Measurements from ENCODE around the gene RAB20. TPM values are rescaled to one million over a fixed set of nuclear protein-coding genes. Genes with fewer than 3 reads are reported as not detected.

Gene RAB20
- total and polyA plus RNA-seq, 2 donors (not counting 1 experiment from before 2014, with no cell fraction given) = 2.4 to 4.6 TPM

DNA sequence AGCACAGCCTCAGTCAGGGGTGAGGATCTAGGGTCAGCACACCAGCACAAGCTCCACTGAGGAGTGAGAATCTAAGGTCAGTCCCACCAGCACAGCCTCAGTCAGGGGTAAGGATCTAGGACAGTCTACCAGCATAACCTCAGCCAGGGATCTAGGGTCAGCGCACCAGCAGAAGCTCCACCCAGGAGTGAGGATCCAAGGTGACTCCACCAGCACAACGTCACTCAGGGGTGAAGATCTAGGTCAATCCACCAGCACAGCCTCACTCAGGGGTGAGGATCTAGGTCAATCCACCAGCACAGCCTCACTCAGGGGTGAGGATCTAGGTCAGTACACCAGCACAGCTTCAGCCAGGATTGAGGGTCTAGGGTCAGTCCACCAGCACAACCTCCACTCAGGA lies 64.5 kb downstream of the RAB20 start:
- H3K4me1 Mint-ChIP-seq = no peaks in the 10 kb centered on the region
- Histone ChIP-seq H3K27me3 (replicated peaks in 1 of 4; ENCODE audit: control extremely low read depth in 1 of 4, control insufficient read depth in 3 of 4, insufficient read depth in 4 of 4, low read length in 3 of 4) (peaks cover 0 to 4% (median 0%) of the 10 kb centered on the region in 4 experiments), H3K9ac (ENCODE audit: low read length) (no peak overlapping the region), H3K79me2 (ENCODE audit: control insufficient read depth, insufficient read depth, low read length) (no peaks in the 10 kb centered on the region), H3K4me3 (ENCODE audit: control extremely low read depth in 1 of 5, extremely low read depth in 1 of 5, insufficient read depth in 1 of 5, low read depth in 2 of 5, low read length in 4 of 5) (no peak overlapping the region), H3K27ac (ENCODE audit: low read length in 2 of 2) (no peak overlapping the region), H4K20me1 (ENCODE audit: control insufficient read depth, insufficient read depth, low read length, poor library complexity, severe bottlenecking) (no peaks in the 10 kb centered on the region), H3K36me3 (replicated peaks in 1 of 2; ENCODE audit: control extremely low read depth in 1 of 2, control insufficient read depth in 1 of 2, extremely low read depth in 1 of 2, insufficient read depth in 2 of 2, low read length in 1 of 2) (no peaks in the 10 kb centered on the region), H3K4me1 (ENCODE audit: control insufficient read depth in 2 of 2, insufficient read depth in 2 of 2, low read length in 2 of 2) (peaks cover 0 to 4% of the 10 kb centered on the region in 2 donors), H3K9me3 (ENCODE audit: control extremely low read depth in 1 of 3, control insufficient read depth in 2 of 3, insufficient read depth in 1 of 3, low read length in 2 of 3) (peaks cover 1 to 10% (median 3%) of the 10 kb centered on the region in 3 donors), H3K4me2 (replicated peaks; ENCODE audit: low read depth, low read length, poor library complexity, severe bottlenecking) (no peak overlapping the region), H2AFZ (ENCODE audit: insufficient read depth, low read depth, low read length, poor library complexity, severe bottlenecking) (no peak overlapping the region)
- ATAC-seq (ENCODE audit: low read depth) (no peak), DNase-seq (no peak)
- no peak overlapping the region for H3K27ac Mint-ChIP-seq
- ChIA-PET CTCF (no interaction called here), POLR2A (no interaction called here)
- intact Hi-C loops (cut with micrococcal nuclease) = no loop called here
- WGBS (ENCODE audit: insufficient coverage) = 86% methylated on average over 2 of the region's 2 CpGs
- TF ChIP-seq, protein P1, sequence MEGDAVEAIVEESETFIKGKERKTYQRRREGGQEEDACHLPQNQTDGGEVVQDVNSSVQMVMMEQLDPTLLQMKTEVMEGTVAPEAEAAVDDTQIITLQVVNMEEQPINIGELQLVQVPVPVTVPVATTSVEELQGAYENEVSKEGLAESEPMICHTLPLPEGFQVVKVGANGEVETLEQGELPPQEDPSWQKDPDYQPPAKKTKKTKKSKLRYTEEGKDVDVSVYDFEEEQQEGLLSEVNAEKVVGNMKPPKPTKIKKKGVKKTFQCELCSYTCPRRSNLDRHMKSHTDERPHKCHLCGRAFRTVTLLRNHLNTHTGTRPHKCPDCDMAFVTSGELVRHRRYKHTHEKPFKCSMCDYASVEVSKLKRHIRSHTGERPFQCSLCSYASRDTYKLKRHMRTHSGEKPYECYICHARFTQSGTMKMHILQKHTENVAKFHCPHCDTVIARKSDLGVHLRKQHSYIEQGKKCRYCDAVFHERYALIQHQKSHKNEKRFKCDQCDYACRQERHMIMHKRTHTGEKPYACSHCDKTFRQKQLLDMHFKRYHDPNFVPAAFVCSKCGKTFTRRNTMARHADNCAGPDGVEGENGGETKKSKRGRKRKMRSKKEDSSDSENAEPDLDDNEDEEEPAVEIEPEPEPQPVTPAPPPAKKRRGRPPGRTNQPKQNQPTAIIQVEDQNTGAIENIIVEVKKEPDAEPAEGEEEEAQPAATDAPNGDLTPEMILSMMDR (IDR thresholded peaks at IDR 0.05) = no peak
- TF ChIP-seq EZH2 (IDR thresholded peaks at IDR 0.05; ENCODE audit: borderline replicate concordance, insufficient read depth, low read depth, low read length, poor library complexity, severe bottlenecking) = no peak
- H3K27me3 Mint-ChIP-seq = peaks cover 9% of the 10 kb centered on the region
- H3K4me3 Mint-ChIP-seq = no peak overlapping the region
- H3K9me3 Mint-ChIP-seq (ENCODE audit: insufficient read depth) = peaks cover 10% of the 10 kb centered on the region

DNA sequence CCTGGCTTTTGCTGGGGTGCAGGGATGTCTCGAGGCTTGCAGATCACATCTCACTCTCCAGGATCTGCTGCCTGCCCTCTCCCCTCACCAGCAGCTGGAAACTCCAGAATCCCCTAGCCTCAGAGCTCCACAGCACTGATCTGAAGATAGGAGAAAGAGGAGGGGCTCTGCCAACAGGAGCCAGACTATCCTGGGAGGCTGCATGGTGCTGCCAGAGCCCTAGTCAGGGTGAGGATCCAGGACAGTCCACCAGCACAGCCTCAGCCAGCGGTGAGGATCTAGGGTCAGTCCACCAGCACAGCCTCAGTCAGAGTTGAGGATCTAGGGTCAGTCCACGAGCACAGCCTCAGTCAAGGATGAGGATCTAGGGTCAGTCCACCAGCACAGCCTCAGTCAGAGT lies 65.2 kb downstream of the RAB20 start:
- H3K4me1 ChIP-seq (ENCODE audit: control insufficient read depth in 2 of 2, insufficient read depth in 2 of 2, low read length in 2 of 2) = peaks cover 0 to 4% of the 10 kb centered on the region in 2 donors
- H3K27me3 ChIP-seq (replicated peaks in 1 of 4; ENCODE audit: control extremely low read depth in 1 of 4, control insufficient read depth in 3 of 4, insufficient read depth in 4 of 4, low read length in 3 of 4) = peaks cover 0 to 4% (median 0%) of the 10 kb centered on the region in 4 experiments
- peaks cover 5% of the 10 kb centered on the region for H3K27me3 Mint-ChIP-seq
- no peaks in the 10 kb centered on the region for H3K36me3 ChIP-seq (replicated peaks in 1 of 2; ENCODE audit: control extremely low read depth in 1 of 2, control insufficient read depth in 1 of 2, extremely low read depth in 1 of 2, insufficient read depth in 2 of 2, low read length in 1 of 2)
- DNase-seq (no peak), ATAC-seq (ENCODE audit: low read depth) (no peak)
- no peaks in the 10 kb centered on the region for H4K20me1 ChIP-seq (ENCODE audit: control insufficient read depth, insufficient read depth, low read length, poor library complexity, severe bottlenecking)
- H3K9ac ChIP-seq (ENCODE audit: low read length) = no peak overlapping the region
- ChIA-PET CTCF (no interaction called here), POLR2A (no interaction called here)
- H3K9me3 ChIP-seq (ENCODE audit: control extremely low read depth in 1 of 3, control insufficient read depth in 2 of 3, insufficient read depth in 1 of 3, low read length in 2 of 3) = peaks cover 1 to 10% (median 3%) of the 10 kb centered on the region in 3 donors
- H3K9me3 Mint-ChIP-seq (ENCODE audit: insufficient read depth) = peaks cover 10% of the 10 kb centered on the region
- no peak overlapping the region for H3K4me2 ChIP-seq (replicated peaks; ENCODE audit: low read depth, low read length, poor library complexity, severe bottlenecking)
- no peak overlapping the region for H3K4me3 ChIP-seq (ENCODE audit: control extremely low read depth in 1 of 5, extremely low read depth in 1 of 5, insufficient read depth in 1 of 5, low read depth in 2 of 5, low read length in 4 of 5)
- no peak overlapping the region for H3K4me3 Mint-ChIP-seq
- no peak overlapping the region for H3K27ac ChIP-seq (ENCODE audit: low read length in 2 of 2)
- TF ChIP-seq EZH2 (IDR thresholded peaks at IDR 0.05; ENCODE audit: borderline replicate concordance, insufficient read depth, low read depth, low read length, poor library complexity, severe bottlenecking) = no peak
- TF ChIP-seq, protein P1 (IDR thresholded peaks at IDR 0.05) = no peak
- no peak overlapping the region for H2AFZ ChIP-seq (ENCODE audit: insufficient read depth, low read depth, low read length, poor library complexity, severe bottlenecking)
- 97% methylated on average over 2 of the region's 3 CpGs for WGBS (ENCODE audit: insufficient coverage)
- H3K4me1 Mint-ChIP-seq = no peaks in the 10 kb centered on the region
- no peak overlapping the region for H3K27ac Mint-ChIP-seq
- intact Hi-C loops (cut with micrococcal nuclease) = no loop called here
- H3K79me2 ChIP-seq (ENCODE audit: control insufficient read depth, insufficient read depth, low read length) = no peaks in the 10 kb centered on the region
